Neutrophil (primary cell): ENCODE data around the gene CRIP1.
A peak's percentile ranks its signal among the peaks of the same experiment; 100 is the strongest.

Experiments used
- H3K27ac ChIP-seq: fragments of 200-600 bp; sonication (generic); 2 replicates; pipeline ENCODE4 v1.5.1; 2016; ENCODE audit warnings: mild to moderate bottlenecking, moderate library complexity
- H3K27me3 ChIP-seq: fragments of 200-600 bp; sonication (generic); 2 replicates; pipeline ENCODE4 v1.6.0; 2016; ENCODE audit warnings: mild to moderate bottlenecking
- H3K36me3 ChIP-seq: fragments of 200-600 bp; sonication (generic); 2 replicates; pipeline ENCODE4 v1.5.1; 2017
- H3K4me1 ChIP-seq, 2 experiments: fragments of 200-600 bp in 1 of 2; sonication (generic) in 1 of 2; 1 replicate in 1 of 2; 2 replicates in 1 of 2; pipeline versions ENCODE4 v1.5.1 to v1.6.1; 2013 to 2016; ENCODE audit warnings: low read depth in 1 of 2, low read length in 1 of 2, mild to moderate bottlenecking in 1 of 2, moderate library complexity in 1 of 2; ENCODE audit not compliant: control insufficient read depth in 1 of 2, insufficient read depth in 1 of 2
- H3K4me3 ChIP-seq, 2 experiments: fragments of 200-600 bp in 1 of 2; sonication (generic) in 1 of 2; 1 replicate in 1 of 2; 2 replicates in 1 of 2; pipeline ENCODE4 v1.5.1; 2013 to 2016; ENCODE audit warnings: low read depth in 1 of 2, low read length in 1 of 2, mild to moderate bottlenecking in 1 of 2, moderate library complexity in 1 of 2
- H3K9me3 ChIP-seq: fragments of 200-600 bp; sonication (generic); 2 replicates; pipeline ENCODE4 v1.5.1; 2016
- TF ChIP-seq, protein P1 (sequence below): fragments of 200-600 bp; sonication (generic); IDR thresholded peaks from 2 replicates; pipeline ENCODE4 v1.5.1; 2016; ENCODE audit warnings: antibody characterized with exemption

Gene CRIP1

GRCh38 chr14:105478398-105479251, 8.1 kb upstream of the CRIP1 start:
- H3K27ac ChIP-seq = no peak overlapping the region

GRCh38 chr14:105479431-105480158, 7.1 kb upstream of the CRIP1 start:
- Histone ChIP-seq H3K4me1 (peaks cover 18 to 26% of the 10 kb centered on the region in 2 experiments), H3K27me3 (peaks cover 100% of the 10 kb centered on the region), H3K27ac (no peak overlapping the region), H3K9me3 (no peaks in the 10 kb centered on the region), H3K36me3 (no peaks in the 10 kb centered on the region), H3K4me3 (no peak overlapping the region)
- TF ChIP-seq, protein P1, sequence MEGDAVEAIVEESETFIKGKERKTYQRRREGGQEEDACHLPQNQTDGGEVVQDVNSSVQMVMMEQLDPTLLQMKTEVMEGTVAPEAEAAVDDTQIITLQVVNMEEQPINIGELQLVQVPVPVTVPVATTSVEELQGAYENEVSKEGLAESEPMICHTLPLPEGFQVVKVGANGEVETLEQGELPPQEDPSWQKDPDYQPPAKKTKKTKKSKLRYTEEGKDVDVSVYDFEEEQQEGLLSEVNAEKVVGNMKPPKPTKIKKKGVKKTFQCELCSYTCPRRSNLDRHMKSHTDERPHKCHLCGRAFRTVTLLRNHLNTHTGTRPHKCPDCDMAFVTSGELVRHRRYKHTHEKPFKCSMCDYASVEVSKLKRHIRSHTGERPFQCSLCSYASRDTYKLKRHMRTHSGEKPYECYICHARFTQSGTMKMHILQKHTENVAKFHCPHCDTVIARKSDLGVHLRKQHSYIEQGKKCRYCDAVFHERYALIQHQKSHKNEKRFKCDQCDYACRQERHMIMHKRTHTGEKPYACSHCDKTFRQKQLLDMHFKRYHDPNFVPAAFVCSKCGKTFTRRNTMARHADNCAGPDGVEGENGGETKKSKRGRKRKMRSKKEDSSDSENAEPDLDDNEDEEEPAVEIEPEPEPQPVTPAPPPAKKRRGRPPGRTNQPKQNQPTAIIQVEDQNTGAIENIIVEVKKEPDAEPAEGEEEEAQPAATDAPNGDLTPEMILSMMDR = no peak

More at GRCh38 chr14:105478398-105479251, 8.1 kb upstream of the CRIP1 start:
- TF ChIP-seq, protein P1 = no peak
- peaks cover 22 to 33% of the 10 kb centered on the region in 2 experiments for H3K4me1 ChIP-seq
- peaks cover 99% of the 10 kb centered on the region for H3K27me3 ChIP-seq
- H3K4me3 ChIP-seq = no peak overlapping the region
- H3K9me3 ChIP-seq = no peaks in the 10 kb centered on the region
- H3K36me3 ChIP-seq = no peaks in the 10 kb centered on the region

GRCh38 chr14:105480199-105480746, 6.4 kb upstream of the CRIP1 start:
- TF ChIP-seq, protein P1 = no peak
- peaks cover 100% of the 10 kb centered on the region for H3K27me3 ChIP-seq
- no peaks in the 10 kb centered on the region for H3K9me3 ChIP-seq
- H3K4me3 ChIP-seq = no peak overlapping the region
- H3K36me3 ChIP-seq = no peaks in the 10 kb centered on the region
- H3K4me1 ChIP-seq = peaks cover 14 to 20% of the 10 kb centered on the region in 2 experiments
- H3K27ac ChIP-seq = no peak overlapping the region

DNA sequence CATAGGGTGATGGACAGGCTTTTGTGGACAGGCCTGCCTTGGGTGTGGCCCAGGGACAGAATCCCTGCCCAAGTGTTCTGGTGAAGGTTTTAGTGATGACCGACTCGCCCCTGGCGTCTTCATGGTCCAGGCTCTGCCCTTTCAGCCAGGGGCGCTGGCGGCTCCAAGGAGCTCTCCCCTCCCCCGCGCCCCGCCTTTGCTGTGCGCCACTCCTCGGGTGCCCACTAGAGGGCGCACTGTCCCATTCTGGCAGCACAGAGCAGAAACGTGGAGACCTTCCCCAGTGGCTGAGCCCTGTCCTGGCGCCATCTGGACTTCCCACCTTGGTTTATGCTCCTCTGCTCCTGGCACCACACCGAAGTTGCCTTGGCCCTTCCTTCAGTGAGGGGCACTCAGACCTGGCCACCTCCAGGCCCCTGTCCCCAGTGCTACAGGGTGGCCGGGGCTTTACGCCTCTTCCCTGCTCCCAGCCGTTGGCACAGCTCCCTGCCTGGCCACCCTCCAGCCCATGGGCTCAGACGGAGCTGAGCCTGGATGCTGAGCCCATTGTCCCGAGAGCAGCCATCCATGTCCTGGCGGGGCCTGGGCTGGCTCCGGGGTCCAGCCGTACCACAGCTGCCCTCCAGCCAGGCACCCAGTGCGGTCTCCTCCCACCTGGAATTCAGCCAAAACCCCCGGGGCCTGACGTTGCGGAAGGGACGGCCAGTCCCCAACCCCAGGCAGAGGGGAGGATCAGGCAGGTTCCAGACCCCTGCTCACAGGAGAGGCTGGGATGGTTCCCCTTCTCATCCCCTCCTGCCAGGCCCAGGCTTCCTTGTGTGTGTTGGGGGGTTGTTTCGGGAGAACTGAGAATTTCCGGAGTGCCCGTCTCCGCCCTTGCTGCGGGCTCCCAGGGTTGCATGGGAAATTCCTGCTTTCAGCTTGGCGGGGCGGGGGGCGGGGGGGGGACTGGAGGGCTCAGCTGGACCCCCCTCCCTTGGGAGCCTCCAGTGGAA, 5.6 kb upstream of the CRIP1 start:
- peaks cover 14 to 18% of the 10 kb centered on the region in 2 experiments for H3K4me1 ChIP-seq

More for the DNA sequence above, 5.6 kb upstream of the CRIP1 start:
- TF ChIP-seq, protein P1 = peak; percentile 96
- Histone ChIP-seq H3K9me3 (no peaks in the 10 kb centered on the region), H3K27ac (peak overlapping the region; percentile 42), H3K36me3 (no peaks in the 10 kb centered on the region), H3K27me3 (peaks cover 100% of the 10 kb centered on the region), H3K4me3 (peak overlapping the region; percentile 29 to 31)
